LoVo (cell line): ENCODE measurements around the gene POLD2.

Experiments
- DNase-seq: peaks from one replicate; pipeline ENCODE4 v3.0.0-alpha.2; 2016; ENCODE audit warnings: low spot score

The POLD2 gene

GRCh38 chr7:44114586-44115310 lies 8.6 kb downstream of the POLD2 start:
- DNase-seq: no peak

GRCh38 chr7:44113764-44114354 lies 9.5 kb downstream of the POLD2 start:
- DNase-seq: no peak

- no peak for DNase-seq
Measured at GRCh38 chr7:44112997-44113763, 10.2 kb downstream of the POLD2 start.

- no peak for DNase-seq
Measured at GRCh38 chr7:44112231-44112996, 10.9 kb downstream of the POLD2 start.

GRCh38 chr7:44111761-44112160 lies 11.6 kb downstream of the POLD2 start:
- no peak for DNase-seq

- no peak for DNase-seq
Measured at GRCh38 chr7:44110719-44111635, 12.4 kb downstream of the POLD2 start.

- no peak for DNase-seq
Measured at GRCh38 chr7:44109991-44110390, 13.4 kb downstream of the POLD2 start.

GRCh38 chr7:44108768-44109750 lies 14.3 kb downstream of the POLD2 start:
- no peak for DNase-seq

- no peak for DNase-seq
Measured at GRCh38 chr7:44107961-44108767, 15.2 kb downstream of the POLD2 start.

GRCh38 chr7:44107116-44107960 lies 16.0 kb downstream of the POLD2 start:
- DNase-seq: no peak

- DNase-seq: no peak
Measured at GRCh38 chr7:44106311-44107065, 16.9 kb downstream of the POLD2 start.

GRCh38 chr7:44105832-44106231 lies 17.5 kb downstream of the POLD2 start:
- no peak for DNase-seq

GRCh38 chr7:44104860-44105771 lies 18.2 kb downstream of the POLD2 start:
- no peak for DNase-seq

GRCh38 chr7:44103923-44104859 lies 19.2 kb downstream of the POLD2 start, which contains the start of gene AEBP1:
TSS of gene AEBP1 (plus strand) at chr7:44104345. CDS start at chr7:44104666, 321 bp downstream.
- DNase-seq: no peak

GRCh38 chr7:44103566-44103922 lies 19.8 kb downstream of the POLD2 start:
- DNase-seq: no peak
